Right renal cortex interstitium (tissue), 3 donors: Measurements from ENCODE around the gene OAT. TPM values are rescaled to one million over a fixed set of nuclear protein-coding genes. Genes with fewer than 3 reads are reported as not detected.
"Not testable (repeated sequence)": the region's sequence is repeated elsewhere in the genome, so short reads cannot be mapped to it uniquely, and the experiment has no call there.

Source experiments
- DNase-seq, 3 donors: peaks; one replicate each; pipeline ENCODE4 v3.0.0-alpha.2; 2013; ENCODE audit warnings: low read depth in 3 of 3, low spot score in 2 of 3
- polyA plus RNA-seq, 3 donors: library from polyadenylated mRNA; unstranded; fragments of 120-200 nt; gene quantifications; one replicate each; pipeline ENCODE4 v1.2.1, GENCODE V29; 2013; ENCODE audit not compliant: insufficient read length in 3 of 3

OAT gene
- polyA plus RNA-seq, 3 donors = 93.1 to 99.6 (median 98.6) TPM

DNA sequence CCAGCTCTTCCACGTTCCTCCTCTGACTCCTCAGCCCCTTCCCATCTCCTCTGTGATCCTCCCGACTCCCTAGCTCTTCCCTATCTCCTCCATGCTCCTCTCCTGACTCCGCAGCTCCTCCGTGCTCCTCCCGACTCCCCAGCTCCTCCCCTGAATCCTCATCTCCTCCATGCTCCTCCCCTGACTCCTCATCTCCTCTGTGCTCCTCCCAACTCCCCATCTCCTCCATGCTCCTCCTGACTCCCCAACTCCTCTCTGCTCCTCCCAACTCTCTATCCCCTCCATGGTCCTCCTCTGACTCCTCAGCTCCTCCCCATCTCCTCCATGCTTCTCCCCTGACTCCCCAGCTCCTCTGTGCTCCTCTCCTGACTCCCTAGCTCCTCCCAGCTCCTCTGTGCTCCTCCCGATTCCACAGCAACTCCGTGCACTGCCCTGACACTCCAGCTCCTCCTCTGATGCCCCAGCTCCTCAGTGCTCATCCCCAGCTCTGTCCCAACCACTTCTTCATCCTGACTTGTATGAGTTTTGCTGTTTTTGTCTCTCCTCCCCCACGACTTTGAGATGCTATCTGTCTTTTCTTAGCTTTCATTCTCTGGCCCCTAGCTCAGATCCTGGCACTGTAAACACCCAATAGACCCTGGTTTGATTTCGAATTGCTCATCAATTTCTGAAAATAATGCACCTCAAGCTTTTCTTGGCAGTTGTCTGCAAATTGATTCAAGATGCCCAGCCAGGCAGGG lies 38.3 kb downstream of the OAT start:
- DNase-seq = no peak

DNA sequence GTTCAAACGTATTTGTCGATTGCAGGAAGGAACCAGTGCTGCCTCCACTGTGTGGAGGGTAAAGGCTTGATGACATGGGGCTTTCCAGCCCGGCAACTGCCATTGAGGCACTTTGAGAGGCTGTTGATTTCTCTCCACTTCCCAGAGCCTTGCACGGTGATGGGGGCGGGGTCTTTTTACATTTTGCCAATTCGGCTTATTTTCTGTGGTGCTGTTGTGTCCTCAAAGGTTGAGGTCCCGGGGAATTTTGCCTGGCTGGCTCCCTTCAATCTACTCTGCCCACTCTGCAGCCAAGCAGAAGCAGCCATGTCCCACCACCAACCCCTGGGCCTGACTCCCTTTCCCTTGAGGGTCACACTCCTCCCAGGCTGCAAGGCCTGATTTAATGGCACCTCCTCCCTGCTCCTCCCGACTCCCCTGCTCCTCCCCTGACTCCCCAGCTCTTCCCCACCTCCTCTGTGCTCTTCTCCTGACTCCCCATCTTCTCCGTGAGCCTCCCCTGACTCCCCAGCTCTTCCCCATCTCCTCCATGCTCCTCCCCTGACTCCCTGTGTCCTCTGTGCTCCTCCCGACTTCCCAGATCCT lies 39.0 kb downstream of the OAT start:
- no peak for DNase-seq

GRCh38 chr10:124378881-124379471 lies 39.7 kb downstream of the OAT start:
- no peak for DNase-seq

DNA sequence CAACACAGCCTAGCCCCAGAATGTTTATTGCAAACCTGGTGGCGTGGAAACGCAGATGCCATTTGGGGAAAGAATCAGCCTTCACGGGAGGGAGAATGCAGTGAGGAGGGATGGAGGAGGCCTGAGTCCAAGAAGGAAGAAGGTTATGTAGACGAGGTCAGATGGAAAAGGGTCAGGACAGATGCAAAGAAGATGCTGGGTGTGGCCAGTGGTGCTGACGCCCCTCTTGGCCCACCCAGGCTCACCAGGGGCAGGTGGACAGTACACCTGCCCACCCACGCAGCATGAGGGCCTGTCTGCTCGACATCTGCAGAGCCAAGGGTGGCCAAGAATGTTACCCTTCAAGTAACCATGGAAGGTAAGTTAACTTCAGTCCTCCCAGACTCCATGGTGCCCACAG lies 40.5 kb downstream of the OAT start:
- no peak for DNase-seq

DNA sequence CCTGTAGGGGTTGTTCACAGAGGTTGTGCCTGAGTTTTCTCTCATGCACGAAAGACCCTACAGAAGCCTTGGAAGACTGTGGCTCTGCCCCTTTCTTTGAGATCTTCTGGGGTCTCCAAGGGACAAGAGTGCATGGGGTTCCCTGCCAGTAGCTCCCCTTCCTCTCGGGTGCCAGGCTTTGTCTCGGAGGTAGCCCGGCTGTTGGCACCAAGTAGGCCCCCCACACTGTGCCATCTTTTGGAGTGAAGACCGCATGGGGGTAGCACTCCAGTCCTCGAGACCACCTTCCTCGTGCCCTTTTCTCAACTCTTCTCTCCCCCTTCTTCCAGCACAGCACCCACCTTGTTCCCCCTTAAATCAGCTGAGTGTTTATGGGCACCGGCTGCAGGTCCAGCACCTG lies 41.6 kb downstream of the OAT start:
- no peak for DNase-seq

GRCh38 chr10:124376411-124376810 lies 42.3 kb downstream of the OAT start:
- DNase-seq = no peak

DNA sequence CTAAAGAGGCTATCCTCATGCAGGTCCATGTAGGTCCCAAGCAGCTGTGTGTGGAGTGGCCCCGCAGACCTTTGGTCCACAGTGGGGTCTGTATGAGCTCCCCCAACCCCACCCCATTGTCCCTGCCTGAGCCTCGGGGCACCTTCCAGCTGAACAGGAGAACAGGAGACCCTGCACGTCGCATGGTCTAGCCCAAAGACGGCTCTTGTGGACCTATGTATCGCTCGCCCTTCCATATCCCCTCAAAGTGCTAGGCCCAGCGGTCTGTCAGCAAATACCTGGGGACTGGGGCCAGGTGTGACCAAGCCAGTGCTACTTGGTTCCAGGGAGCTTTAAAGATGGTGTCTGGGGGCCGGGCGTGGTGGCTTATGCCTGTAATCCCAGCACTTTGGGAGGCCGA lies 43.0 kb downstream of the OAT start:
- DNase-seq = no peak

- DNase-seq = no peak
Observed at GRCh38 chr10:124375353-124375614, 43.4 kb downstream of the OAT start.

DNA sequence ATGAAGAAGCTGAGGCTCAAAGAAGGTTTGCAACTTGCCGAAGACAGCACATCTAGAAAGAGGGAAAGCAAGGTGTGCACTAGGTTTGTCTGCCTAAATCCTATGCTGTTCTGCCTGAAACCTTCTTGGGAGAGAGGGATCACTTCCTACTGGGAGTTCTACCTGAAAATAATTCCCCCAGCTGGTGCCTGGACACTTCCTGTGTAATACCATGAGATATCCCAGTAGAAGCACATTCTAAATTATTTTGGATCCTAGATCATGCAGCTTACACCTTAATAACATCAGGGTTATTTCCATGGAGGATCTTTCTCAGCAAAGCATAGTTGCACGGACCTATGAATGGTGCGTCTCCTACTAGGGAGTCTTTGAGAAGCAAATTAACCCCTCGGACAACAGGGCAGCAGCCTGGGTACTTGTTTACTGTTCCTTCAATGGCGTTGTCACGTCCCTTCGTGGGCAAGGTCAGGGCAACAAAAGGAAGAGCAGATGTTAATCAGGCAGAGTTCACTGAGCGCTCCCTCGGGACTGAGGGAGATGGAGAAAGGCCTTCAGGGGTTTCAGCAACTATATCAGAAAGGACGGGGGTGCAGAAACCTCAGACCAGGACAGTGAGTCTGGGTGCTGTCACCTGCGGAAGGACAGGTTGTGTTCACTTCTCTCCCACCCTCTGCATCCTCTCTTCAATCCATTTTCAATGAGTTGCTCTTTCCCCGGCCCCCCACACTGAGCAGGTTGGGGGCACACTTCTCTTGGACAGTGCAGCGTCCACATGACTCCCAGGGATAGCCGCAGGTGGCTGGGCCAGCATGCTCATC lies 44.0 kb downstream of the OAT start:
- DNase-seq = no peak

DNA sequence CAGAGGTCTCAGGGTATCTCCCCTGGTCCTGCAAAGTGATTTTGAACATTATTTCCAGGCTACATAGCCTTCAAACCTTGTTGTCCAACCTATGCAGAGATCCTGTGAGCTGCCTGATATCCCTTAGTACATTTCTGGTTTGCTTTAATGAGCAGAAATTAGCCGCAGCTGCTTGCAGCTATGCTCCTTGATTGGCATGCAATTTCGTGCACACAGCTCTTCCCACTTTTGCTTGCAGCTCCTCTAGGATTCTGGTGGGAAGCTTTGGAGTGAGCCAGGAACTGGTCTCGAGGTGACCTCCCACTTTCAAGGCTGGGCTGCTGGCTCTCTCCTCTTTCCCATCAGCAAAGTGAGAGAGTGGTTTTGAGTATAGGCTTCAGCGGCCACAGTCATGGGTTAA lies 45.8 kb downstream of the OAT start:
- DNase-seq = no peak

DNA sequence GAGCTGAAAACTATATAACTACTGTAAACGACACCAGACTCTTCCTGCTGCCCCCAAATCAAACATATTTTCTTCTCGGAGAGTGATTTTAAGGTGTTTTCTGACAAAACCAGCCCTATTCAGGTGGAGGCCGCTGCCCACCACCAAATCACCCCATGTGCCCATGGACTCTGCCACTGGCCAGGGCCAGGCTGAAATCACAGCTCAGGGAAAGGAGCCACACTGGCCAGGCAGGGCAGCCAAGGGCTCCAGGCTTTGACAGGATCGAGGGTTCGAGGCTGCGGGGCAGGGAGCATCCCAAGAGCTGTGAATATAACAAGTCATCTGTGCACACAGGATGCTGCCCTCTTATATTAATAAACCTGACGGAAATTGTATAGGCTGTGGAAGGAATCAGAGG lies 48.3 kb downstream of the OAT start:
- no peak for DNase-seq

DNA sequence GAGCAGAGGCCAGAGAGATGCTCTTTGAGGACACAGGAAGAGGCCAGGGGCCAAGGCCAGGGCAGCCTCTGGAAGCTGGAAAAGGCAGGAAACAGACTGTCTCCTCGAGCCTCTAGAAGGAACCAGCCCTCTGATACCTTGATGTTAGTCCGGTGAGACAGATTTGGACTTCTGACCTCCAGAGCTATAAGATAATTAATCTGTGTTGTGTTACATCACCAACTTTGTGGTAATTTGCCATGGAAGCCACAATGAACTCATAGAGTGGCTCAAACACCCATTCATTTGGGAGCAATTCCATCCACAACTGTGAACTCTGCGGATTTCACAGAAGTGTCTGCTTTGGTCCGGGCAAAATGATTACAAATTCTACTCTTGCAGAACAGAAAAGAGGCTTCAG lies 48.7 kb downstream of the OAT start:
- no peak for DNase-seq

GRCh38 chr10:124369533-124369932 lies 49.2 kb downstream of the OAT start:
- DNase-seq = not testable (repeated sequence)

- no peak for DNase-seq
Observed at GRCh38 chr10:124369066-124369465, 49.7 kb downstream of the OAT start.

- no peak for DNase-seq
Observed at GRCh38 chr10:124367936-124368335, 50.8 kb downstream of the OAT start.

- DNase-seq = no peak
Observed at GRCh38 chr10:124367414-124367813, 51.3 kb downstream of the OAT start.

DNA sequence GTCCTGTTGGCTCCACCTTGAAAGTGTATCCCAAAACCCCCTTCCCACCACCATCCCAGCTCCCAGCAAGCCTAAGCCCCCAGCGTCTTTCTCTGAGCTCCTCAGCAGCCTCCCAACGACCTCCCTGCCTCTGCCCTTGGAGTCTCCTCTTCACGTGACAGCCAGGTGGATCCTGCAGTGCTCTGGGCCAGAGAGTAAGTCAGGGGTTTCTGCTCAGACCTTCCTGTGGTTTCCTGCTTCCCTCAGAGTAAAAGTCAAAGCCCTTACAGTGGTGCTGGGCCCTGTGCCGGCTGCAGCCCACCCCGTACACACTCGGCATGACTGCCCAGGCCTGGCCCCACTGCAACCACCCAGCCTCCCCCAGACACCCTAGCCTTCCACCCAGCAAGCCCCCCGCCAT lies 51.9 kb downstream of the OAT start:
- DNase-seq = no peak

DNA sequence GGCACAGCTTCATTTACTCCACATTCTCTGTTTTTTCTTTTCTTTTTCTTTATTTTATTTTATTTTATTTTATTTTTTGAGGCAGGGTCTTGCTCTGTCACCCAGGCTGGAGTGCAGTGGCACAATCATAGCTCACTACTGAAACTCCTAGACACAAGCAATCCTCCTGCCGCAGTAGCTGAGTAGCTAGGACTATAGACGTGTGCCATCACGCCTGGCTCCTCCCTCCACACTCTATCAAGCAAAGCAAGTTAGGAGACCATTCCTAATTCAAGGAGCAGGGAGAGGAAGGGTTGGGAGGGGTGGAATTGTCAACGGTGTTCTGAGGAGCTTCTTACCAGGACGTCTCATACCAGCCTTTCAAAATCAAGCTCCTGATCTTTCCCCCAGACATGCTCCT lies 52.4 kb downstream of the OAT start:
- no peak for DNase-seq

- no peak for DNase-seq
Observed at GRCh38 chr10:124364674-124365073, 54.0 kb downstream of the OAT start.

GRCh38 chr10:124362568-124362967 lies 56.2 kb downstream of the OAT start:
- no peak for DNase-seq

DNA sequence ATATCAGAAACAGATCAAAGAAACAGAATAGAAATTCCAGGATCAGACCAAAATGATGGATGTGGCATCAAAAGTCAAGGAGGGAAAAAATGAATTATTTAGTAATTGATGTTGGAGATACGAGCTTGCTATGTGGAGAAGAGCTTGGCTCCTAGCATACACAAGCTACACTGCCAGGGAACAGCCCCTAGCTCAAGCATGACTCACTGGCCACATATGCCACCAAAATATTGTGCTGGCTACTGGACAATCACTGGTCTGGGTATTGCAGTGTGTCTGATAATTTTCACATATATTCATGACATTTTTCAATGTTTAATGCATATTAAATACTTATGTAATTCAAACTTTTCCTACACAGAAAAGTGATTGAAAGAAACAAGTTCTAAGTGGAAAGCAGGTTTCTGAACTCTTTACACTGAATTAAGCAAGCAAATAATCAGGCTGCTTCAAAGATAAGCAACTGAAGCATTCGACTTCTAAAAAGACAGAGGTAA lies 59.3 kb downstream of the OAT start:
- DNase-seq = no peak

DNA sequence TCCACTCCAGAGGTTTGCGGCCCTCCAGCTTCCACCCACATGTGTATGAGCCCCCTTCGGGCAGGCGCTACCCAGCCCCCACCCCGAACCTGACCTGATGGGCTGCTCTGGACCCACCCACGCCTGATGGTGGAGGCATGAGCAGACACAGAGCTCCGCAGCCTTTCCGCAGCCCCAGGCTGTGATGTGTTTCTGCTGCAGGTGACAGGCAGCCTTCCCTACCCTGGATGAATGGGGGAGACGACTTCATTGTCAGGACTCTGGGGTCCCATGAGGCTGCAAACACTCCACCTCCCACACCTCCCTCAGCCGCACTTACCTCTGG lies 61.2 kb downstream of the OAT start:
- no peak for DNase-seq
